ENCODE results near the gene ABHD5.

The ABHD5 gene

DNA sequence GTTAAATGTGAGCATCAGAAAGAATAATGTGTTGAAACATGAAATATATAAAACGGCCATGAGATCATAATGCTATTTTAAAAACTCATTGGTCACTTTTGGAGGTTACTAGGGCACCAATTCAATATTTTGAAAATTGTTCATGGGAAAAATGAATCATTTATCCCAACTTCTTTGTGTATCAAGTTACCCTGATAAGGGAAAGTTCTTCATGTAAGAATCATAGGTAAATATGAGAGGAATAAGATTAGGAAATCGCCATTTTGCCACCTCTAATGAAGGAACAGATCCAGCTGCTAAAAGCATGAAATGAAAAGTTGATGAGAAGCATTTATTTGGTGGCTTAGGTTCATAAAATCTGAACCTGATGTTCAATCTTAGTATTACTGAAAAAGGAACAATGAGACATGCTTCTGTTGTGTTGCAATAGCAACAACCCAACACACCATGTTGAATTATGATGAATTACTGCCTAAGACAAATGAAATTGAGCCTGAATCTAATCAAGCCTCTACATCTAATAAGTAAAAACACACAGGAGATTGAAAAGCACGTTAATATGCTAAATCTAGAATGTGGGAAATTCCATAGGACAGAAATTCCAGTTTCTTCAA lies 32.5 kb downstream of the ABHD5 start:
- no peak for DNase-seq (ENCODE audit: low read depth)

DNA sequence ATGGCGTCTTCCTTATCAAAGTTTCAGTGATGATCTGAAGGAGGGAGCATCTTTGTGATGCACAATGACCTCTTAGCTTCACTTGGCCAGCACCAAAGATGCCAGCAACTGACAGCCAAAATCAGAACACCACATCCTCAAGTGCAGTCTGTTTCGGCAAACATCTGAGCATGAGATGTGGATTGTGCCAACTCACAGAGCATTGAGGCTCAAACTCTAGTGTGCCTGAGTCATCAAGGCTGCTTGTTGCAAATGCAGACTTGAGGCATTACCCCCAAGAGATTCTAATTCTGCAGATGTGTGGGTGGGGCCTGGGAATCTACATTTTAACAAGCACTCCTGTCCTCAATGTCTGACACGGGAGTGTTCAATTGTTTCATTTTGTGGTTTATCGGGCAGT lies 35.8 kb downstream of the ABHD5 start:
- DNase-seq (ENCODE audit: low read depth), result no peak

DNA sequence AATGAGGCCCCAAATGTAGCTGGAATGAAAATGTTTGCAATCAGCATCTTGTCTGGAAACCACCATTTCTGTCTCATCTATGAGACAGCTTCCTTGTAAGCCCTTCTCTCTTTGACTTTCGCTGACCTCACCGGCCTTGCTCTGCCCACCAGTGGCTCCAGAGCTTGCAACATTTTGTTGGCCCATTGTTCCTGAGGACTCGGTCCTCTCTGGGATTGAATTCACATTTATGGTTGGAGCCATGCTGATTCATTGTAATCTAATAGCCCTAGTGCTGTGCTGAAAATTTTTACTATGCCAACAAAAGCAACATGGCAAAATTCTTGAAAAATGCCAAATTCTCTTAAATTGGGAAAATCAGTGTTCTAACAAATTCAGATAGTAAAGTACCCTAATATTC lies 37.2 kb downstream of the ABHD5 start:
- DNase-seq (ENCODE audit: low read depth), result no peak

DNA sequence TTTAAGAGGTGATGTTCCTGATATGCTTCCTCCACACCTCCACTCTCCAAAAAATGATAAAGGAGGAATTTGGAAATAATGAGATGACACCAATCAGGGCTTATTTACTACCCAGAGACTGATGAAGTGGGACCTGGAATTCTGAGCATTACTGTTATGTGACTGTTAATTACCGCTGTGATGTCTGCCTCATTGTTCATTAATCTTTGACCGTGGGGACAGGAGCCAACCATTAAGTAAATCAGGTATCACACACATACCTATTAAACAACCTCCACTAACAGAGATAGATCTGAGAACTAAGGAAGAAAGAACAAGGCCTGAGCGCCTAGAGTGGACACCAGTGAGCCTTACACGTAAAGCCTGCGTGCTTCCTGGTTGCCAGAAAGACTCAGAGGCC lies 37.7 kb downstream of the ABHD5 start:
- no peak for DNase-seq (ENCODE audit: low read depth)

DNA sequence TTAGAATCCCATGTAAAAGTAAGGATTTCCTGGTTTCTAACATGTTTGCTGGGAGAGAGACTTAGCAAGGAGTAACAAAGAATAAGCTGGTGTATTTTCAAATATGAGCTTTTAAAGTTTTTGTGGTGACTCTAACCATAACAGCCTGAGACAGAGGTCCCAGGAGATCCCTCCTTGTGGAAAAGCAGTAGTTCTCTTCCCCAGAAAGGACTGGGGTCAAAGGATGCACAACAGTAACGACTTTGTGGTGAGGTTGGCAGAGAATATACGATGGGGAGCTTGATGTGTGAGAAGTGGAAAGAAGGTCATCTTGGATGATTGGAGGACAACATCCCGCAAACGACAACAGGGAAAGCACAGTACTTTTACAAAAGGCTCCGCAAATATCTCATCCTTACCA lies 38.2 kb downstream of the ABHD5 start:
- DNase-seq (ENCODE audit: low read depth), result no peak

DNA sequence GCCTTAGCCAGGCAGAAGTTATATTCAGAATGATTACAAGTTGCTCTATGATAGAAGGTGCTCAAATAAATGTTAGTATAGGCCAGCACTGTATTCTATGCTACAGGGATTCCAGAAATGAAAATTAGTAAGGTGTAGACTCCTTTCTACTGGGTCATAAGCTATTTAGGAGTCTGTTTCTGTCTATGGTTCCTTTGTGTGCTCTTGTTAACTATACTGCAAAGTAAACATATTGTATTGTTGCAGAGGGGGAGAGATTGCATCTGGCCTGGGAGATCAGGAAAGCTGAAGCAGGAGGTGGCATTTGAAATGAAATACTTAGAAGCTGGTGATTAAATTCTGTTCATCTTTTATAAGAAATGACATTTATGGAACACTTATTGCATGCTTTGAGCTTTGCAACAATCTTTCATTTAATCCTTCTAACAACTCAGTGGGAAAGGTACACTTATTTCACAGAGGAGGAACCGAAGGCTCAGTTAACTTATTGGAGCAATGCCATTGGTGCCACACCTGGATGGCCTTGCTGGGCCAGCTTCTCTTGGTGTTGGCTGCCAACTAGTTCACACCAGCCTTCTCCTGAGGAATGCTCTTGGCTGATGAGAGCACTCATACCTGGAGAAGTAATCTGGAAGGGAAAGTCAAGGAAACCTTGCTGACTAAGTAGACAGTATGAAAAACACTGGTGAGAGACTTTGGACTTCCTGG lies 39.1 kb downstream of the ABHD5 start:
- DNase-seq (ENCODE audit: low read depth), result no peak

DNA sequence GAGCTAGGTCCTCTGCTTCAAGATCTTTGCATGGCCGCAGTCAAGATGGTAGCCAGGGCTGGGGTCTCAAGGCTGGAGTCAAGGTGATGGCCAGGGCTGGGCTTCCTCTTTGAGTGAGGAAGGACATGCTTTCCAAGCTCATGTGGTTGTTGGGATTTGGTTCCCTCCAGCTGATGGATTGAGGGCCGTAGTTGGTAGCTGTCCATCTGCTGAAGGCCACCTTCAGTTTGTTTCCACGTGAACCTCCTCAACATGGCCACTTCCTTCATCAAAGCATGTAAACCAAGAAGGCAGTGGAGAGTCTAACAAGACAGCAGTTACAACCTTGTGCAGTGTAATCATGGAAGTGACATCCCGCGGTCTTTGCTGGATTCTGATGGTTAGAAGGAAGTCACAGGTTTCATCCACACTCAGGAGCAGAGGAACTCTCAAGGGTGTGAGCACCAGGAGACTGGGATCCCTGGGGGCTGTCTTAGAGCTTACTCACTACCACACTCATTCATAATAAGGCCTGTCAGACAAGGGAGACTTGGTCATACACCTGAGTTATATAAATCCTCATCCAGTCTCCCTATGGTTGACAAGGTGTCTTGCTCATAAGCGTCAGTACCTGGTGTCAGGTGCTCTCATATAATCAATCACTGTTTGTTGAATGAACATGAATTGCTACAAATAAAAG lies 42.1 kb downstream of the ABHD5 start:
- no peak for DNase-seq (ENCODE audit: low read depth)

DNA sequence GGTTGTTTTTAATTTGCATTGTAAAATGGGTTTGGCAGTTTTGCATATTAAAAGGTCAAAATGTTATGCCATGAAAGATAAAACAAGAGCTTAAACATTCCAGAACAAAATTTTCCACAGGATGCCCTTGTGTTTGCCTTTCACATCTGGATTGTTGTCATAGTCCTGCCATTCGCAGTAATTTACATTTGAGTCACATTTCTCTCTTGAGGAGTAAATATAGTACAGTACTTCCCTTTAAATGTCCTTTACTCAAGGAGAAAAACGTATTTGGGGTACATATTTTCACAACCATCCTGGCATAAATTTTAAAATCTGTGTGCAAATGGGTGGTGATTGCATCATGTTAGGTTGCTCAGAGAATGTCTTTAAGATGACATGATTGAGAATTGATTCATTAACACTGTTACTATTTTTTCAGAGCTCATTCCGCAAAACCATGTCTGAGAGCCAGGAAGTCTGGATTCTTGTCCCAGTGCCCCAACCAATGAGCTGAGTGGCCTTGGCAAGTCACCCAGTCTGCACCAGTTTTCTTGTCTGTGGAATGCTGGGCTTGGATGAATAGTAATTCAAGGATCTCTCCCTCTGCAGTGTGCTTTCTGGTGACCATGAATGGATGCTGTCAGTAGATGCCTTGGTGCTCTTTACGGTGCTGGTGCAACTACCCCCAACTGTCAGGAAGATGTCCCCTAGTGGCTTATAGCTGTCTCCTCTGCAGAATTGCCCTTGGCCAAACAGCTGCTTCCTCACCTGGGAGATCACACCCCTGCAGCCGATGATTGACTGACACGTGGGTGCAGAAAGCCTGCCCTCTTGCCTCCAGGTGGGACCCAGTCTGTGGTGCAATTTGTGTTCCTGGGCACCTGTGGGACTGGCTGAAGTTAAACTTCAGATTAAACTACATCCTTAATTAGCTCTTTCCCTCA lies 43.0 kb downstream of the ABHD5 start:
- DNase-seq (ENCODE audit: low read depth), result no peak

DNA sequence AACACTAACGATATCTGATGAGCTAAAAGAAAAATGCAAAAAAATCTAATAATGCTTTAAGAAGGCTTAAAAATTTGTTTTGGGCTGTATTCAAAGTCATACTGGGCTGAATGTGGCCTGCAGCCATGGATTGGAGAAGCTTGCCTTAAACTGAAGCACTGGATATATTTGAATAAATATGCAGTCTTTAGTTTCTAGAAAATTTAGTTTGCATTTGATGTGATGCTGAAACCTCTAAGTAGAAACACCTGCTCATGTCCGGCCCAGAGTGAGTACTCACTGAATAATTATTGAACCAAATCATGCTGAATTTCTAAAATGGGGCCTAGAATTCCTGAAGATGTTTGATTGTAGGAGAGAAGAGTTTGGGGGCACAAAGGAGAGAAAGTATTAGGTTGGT lies 43.9 kb downstream of the ABHD5 start:
- DNase-seq (ENCODE audit: low read depth), result no peak

DNA sequence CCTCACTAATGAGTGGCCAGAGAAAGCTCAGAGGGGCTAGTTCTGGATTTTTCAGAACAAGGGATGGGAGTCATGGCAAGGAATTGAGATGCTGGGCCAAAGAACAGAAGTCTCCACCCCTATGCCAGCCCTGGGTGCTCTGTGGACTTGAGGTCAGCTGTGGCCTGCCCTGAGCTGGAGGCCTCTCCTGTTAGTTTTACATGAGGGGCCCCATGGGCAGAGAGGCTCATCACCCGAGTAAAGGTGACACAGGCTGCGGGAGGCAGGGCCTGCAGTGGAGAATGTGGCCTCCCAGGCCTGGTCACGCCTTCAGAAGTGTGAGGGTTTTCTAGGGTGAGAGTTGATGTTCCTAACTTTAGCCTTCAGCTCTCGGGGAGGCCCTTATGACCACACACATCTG lies 44.9 kb downstream of the ABHD5 start:
- DNase-seq (ENCODE audit: low read depth), result no peak

DNA sequence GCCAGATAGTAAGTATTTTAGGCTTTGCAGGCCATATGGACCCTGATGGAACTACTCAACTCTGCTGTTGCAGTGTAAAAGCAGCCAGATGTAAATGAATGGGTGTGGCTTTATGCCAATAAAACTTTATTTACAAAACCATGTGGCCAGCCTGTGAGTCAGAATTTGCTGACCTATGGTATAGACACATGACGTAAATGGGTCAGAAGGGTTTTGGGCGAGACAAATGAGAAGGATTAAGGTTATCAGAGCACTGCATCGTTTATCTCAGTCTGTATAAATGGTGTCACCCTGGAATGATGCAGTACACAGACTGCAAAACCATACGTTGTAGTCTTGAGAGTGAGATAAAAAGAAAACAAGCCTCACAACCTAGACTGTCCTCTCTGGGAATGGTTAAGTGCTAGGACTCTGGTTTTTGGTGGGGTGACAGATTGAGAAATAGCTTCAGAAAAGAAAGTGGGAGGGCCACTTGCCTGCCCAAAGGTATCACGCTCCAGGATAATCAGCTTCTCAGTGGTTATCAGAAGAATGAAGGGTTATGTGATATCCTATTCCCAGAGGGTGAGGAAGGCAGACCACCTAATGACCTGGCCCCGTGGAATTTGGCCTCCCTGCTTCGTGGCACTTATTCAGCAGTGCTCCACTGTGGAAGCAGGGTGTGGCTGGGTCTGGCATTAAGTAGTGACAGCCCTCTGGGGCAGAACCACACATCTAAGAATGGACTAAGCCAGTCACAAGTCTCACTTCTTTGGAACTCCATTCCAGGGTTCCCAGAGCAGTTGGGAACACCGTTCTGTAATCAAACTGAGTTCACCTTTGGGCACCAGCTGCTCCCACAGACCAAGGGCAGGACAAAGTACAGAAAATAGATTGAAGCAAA lies 46.1 kb downstream of the ABHD5 start:
- DNase-seq (ENCODE audit: low read depth), result no peak

DNA sequence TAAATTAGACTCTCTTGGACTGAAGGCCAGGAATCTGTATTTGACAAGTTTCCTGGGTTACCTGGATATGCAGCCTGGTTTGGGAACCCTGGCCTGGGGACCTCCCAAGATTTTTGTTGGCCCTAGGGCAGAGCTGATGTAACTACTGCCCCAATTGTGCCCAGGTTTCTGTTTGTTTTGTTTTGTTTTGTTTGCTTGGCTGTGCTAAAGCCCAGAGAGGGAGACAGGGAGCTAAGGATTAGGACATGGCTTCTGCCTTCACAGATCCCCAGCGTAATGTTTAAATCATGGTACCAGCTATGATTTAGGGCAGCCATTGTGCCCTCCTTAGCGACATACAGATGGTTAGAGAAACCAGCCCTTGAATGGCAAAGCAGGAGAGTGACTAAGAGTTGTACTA lies 47.6 kb downstream of the ABHD5 start:
- DNase-seq (ENCODE audit: low read depth), result no peak

DNA sequence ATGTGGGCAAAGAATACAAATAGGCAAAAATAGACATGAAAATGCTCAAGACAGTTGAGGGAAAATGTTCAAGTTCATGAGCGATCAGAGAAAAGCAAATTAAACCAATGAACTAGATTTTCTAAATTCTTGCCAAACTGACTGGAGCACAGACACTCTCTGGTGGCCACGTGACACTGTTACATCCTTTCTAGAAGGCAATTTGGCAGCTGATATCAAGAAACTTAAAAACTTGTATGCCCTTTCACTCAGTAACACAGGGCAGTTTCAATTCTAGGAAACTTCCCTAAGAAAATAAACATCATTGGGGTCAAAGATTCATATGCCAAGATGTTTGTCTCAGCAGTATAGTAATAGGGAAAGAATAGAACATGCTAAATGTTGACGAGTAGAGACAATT lies 52.2 kb downstream of the ABHD5 start:
- no peak for DNase-seq (ENCODE audit: low read depth)

DNA sequence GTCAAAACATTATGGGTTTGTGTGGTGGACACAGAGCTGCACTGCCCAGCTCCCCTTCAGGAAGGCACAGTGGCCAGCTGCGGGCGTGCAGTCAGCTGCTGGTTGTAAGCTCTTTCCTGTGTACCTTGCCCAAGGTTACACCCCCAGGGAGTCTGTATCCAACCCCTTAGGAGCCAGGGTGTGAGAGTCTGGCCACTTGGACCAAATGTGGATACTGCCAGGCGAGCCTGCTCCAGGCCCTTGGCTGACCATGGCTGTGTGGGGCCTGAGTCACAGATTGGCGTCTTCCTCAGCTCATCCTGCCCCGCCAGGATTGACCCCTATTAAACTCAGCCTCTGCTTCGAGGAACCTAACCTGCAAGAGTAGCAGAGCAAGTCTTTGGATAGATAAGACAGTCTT lies 56.9 kb downstream of the ABHD5 start:
- DNase-seq (ENCODE audit: low read depth), result no peak

DNA sequence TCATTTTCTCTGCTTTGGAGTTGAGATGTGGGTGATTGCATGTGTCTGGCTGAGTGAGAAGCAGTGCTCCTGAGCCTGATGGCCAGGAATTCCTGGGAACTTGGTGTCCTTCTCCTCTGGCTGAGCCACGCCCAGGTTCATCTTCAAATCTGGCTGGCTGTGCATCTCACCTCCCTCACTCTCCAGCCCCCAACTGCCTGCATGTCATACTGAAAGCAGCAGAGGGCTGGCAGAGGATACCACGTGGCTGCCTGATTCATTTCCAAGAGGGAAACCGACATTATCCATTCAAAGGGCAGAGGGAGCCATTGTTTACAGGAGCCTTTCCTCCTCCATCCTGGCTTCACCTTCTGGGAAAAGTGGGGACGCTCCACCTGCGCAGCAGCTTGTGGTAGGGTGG lies 57.4 kb downstream of the ABHD5 start:
- DNase-seq (ENCODE audit: low read depth), result no peak

DNA sequence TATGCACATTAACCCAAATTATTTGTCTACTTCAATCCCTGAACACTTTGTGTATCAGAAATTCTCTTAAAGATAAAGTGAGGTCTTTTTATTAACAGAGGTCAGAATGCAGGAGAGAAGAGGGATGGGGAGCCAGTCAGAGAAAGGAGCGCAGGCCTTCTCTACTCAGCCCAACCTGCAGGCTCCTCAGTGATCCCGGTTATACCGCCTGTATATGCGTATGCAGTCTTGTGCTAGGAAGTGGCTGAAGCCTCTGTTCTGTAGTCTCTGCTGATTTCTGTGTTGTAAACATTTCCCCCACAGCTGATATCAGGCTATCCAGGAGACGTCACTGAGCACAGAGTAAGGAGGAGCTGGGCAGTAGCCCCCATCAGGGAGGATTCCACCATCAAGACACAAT lies 57.9 kb downstream of the ABHD5 start:
- no peak for DNase-seq (ENCODE audit: low read depth)

DNA sequence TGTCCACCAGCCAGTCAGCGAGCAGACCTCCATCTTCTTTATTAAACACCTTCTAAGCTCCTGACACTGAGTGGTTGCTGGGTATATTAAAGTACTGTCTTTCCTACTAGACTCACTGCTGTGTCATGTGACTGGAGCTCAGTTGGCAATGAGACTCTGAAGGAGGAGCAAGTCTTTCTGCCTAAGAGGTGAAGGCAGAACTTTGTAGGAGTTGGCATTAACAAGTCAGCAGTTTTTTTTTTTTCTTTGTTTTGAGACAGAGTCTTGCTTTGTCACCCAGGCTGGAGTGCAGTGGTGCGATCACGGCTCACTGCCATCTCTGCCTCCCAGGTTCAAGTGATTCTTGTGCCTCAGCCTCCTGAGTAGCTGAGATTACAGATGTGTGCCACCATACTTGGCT lies 62.2 kb downstream of the ABHD5 start:
- no peak for DNase-seq (ENCODE audit: low read depth)

DNA sequence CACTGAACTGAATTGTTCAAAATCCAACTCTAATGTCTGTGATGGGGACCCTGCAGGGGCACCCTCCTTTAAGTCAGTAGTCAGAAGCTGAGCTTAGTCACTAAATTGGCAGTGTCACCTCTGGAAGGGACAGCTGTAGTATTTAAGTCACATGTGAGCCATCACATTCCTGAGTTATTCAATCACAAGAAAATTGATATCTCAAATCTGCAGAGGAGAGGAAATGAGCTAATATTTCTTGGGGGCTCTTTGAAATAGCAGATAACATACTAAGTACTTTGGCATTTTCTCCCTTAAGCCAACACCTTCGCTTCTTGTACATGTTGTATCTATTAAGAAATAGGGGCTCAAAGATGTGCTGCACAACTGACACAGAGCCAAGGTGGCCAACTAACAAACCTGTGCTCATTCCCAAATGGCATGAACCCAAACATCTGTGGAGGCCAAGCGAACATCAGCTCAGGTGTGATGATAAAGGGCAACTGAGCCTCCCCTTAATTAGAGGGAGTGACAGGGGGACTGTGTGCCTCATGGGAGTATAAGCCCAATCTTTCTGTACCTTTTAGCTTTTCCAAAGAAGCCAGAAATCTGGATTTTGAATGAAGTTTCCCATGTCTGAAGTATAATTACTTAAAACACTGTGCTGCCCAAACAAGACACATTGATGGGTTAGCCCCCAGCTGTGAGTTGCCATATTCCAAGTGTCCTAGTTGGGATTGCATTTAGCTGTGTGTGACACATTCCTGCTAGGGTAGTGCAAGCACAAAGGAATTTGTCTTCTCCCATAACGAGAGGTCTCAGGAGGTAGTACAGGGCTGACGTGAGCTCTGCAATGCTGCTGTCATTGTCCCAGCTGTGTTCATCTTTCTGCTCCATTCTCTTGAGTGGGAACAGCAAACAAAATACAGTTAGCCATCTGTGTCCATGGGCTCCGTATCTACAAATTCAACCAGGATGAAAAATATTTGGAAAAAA lies 63.3 kb downstream of the ABHD5 start:
- no peak for DNase-seq (ENCODE audit: low read depth)

DNA sequence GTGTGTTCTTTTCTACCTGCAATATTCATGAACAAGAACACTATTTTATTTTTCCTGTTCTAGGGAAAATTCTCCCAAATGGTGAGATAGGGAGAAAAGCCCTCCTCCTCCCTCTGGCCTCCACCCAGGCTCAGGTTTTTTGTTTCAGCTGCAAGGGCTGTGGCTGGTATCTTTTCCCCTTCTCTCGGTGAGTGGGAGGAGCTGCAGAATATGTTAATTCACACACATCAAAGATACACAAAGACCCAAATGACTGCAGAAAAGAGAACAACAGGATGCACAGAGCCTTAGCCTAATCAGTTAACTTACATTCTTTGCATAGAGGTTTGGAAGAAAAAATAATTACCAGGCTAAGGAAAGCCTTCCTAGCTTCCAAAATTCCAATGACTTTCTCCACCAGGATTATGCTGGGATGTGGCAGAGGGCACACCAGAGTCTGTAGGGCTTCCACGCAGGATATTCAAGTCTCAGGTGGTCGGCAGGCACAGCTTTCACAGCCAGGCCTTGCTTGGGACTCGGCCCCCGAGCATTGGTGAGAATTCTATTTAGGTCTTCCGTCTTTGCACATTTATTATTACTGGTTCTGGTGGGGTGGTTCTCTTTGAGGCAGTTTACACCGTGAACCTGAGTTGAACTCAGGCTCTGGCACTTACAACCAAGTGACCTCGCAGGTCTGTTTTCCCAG lies 64.9 kb downstream of the ABHD5 start:
- DNase-seq (ENCODE audit: low read depth), result no peak
